Breast epithelium (tissue), 4 donors: ENCODE measurements around the gene HDAC6. TPM values are rescaled to one million over a fixed set of nuclear protein-coding genes. Genes with fewer than 3 reads are reported as not detected.

Experiments used
- DNase-seq, 2 donors: peaks; one replicate each; pipeline ENCODE4 v3.0.0-alpha.2; 2019; ENCODE audit warnings: low spot score in 2 of 2
- H3K27ac ChIP-seq, 2 donors: fragments of 200-600 bp; sonication (generic) in 1 of 2; one replicate each; pipeline ENCODE4 v1.5.1; 2016 to 2019; ENCODE audit warnings: mild to moderate bottlenecking in 1 of 2
- H3K27me3 ChIP-seq, 2 donors: fragments of 200-600 bp; sonication (generic) in 1 of 2; one replicate each; pipeline versions ENCODE4 v1.5.1 to v1.6.0; 2017 to 2019; ENCODE audit warnings: control low read depth in 1 of 2, mild to moderate bottlenecking in 1 of 2
- H3K36me3 ChIP-seq: fragments of 200-600 bp; one replicate; pipeline ENCODE4 v1.5.1; 2019
- H3K4me1 ChIP-seq, 2 donors: fragments of 200-600 bp; sonication (generic); one replicate each; pipeline ENCODE4 v1.5.1; 2016 to 2019; ENCODE audit warnings: control low read depth in 1 of 2
- H3K4me3 ChIP-seq, 3 donors: fragments of 200-600 bp; sonication (generic); 1 replicate in 2 of 3; 2 replicates in 1 of 3; pipeline ENCODE4 v1.5.1; 2016 to 2019; ENCODE audit warnings: mild to moderate bottlenecking in 3 of 3, moderate library complexity in 2 of 3
- H3K9me3 ChIP-seq, 2 donors: fragments of 200-600 bp; sonication (generic) in 1 of 2; one replicate each; pipeline ENCODE4 v1.5.1; 2016 to 2019; ENCODE audit warnings: control low read depth in 1 of 2
- POLR2A ChIP-seq: fragments of 450-650 bp; IDR thresholded peaks from one replicate; pipeline ENCODE4 v1.6.1; 2016; ENCODE audit warnings: antibody characterized with exemption, mild to moderate bottlenecking, moderate library complexity
- POLR2AphosphoS5 ChIP-seq, 3 donors: sonication (generic); formaldehyde crosslinking; IDR thresholded peaks; one replicate each; pipeline ENCODE4 v1.6.1; 2017; ENCODE audit warnings: antibody characterized with exemption in 3 of 3
- intact Hi-C: fragments of 100-400 bp; cut with DNase I; formaldehyde crosslinking; loops from one replicate; pipeline ENCODE4 v1.15.1; 2023; ENCODE audit warnings: low total_unique reads
- total RNA-seq, 3 donors: library from RNA; depleted of rRNA; stranded (reverse); fragments of >200 nt; gene quantifications; one replicate each; pipeline ENCODE4 v1.1.0, GENCODE V29; 2016
- TF ChIP-seq, protein P1 (sequence below), 3 donors: fragments of 450-650 bp; IDR thresholded peaks; one replicate each; pipeline ENCODE4 v1.5.1; 2016 to 2017; ENCODE audit warnings: antibody characterized with exemption in 3 of 3, mild to moderate bottlenecking in 3 of 3, moderate library complexity in 3 of 3

Gene HDAC6
- 10 to 100 TPM; 78.2 to 86.2 (median 84.3) TPM for total RNA-seq

DNA sequence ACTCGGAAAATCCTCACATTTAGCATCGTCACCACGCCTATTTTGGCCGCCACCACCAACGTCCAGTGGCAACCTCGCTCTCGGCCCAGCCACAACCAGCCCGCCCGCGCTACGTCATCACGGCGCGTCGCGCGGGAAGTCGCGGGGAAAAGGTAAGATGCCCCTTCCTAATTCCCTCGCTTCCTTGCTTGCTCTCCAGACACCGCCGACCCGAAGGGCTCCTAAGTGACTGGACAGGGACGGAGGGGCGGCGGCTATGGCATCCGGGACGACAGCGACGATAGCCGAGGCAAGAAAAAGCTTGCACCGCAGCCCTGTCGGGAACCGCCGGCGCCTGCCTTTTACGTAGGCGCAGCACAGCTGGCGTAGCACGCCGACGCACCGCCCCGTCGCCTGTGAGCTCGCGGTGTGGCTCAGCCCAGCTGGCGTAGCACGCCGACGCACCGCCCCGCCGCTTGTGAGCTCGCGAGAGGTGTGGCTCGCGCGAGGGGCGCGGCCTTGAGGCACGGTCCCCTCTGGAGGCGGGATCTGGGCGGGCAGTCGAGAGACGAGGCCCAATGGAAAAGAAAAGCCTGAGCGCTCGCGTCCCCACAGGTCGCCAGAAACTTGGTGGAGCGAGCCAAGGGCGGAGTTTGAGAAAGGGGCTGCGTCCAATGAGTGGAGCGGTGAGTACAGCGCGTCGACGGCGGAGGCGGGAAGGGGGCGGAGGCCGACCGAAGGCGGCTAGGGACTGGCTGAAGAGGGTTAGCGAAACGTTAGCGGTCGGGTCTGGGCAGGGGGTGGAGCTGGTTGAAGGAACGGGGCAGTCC, at the start of gene HDAC6:
Gene HDAC6, plus strand, starts transcription at position 788 of the 809 bp plus-strand sequence. CDS start 626 bp downstream, outside the sequence.
- no peaks in the 10 kb centered on the region for H3K4me1 ChIP-seq
- intact Hi-C loops, result no loop called here
- peak within 1 kb of the TSS; percentile 93 to 97 for H3K27ac ChIP-seq
- no peak for TF ChIP-seq POLR2A
- peak; percentile 76 to 93 (median 86) for TF ChIP-seq POLR2AphosphoS5 (IDR thresholded peaks at IDR 0.05)
- TF ChIP-seq, protein P1, sequence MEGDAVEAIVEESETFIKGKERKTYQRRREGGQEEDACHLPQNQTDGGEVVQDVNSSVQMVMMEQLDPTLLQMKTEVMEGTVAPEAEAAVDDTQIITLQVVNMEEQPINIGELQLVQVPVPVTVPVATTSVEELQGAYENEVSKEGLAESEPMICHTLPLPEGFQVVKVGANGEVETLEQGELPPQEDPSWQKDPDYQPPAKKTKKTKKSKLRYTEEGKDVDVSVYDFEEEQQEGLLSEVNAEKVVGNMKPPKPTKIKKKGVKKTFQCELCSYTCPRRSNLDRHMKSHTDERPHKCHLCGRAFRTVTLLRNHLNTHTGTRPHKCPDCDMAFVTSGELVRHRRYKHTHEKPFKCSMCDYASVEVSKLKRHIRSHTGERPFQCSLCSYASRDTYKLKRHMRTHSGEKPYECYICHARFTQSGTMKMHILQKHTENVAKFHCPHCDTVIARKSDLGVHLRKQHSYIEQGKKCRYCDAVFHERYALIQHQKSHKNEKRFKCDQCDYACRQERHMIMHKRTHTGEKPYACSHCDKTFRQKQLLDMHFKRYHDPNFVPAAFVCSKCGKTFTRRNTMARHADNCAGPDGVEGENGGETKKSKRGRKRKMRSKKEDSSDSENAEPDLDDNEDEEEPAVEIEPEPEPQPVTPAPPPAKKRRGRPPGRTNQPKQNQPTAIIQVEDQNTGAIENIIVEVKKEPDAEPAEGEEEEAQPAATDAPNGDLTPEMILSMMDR (IDR thresholded peaks at IDR 0.05), result no peak
- peaks cover 0 to 20% of the 10 kb centered on the region in 2 donors for H3K27me3 ChIP-seq
- peak within 1 kb of the TSS; percentile 54 to 77 (median 56) for H3K4me3 ChIP-seq
- peak; percentile 95 to 97 for DNase-seq
- no peaks in the 10 kb centered on the region for H3K36me3 ChIP-seq
- no peaks in the 10 kb centered on the region for H3K9me3 ChIP-seq

DNA sequence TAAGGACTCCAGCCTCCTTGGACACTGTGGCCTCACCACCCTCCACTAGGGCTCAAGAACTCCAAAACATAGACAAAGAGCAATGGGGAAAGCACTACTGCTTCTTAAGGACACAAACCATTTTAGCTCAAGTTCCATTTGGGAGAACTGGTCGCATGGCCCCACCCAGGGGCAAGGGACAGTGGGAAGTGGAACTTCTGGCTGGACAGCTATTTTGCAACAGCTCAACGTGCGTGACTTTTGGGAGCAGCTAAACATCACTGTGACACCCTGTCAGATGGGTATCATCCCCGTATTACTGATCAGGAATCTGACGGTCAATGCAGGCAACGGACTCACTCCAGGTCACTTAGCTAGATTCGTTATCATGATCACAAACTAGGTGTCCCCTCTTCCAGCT, 49.4 kb upstream of the HDAC6 start:
- H3K27me3 ChIP-seq, result peaks cover 0 to 39% of the 10 kb centered on the region in 2 donors
- TF ChIP-seq POLR2A (no peak), POLR2AphosphoS5 (IDR thresholded peaks at IDR 0.05) (no peak)
- TF ChIP-seq, protein P1 (IDR thresholded peaks at IDR 0.05), result no peak
- intact Hi-C loops, result no loop called here
- no peaks in the 10 kb centered on the region for H3K9me3 ChIP-seq
- DNase-seq, result no peak
- H3K4me1 ChIP-seq, result no peaks in the 10 kb centered on the region
- H3K36me3 ChIP-seq, result no peaks in the 10 kb centered on the region
- no peak overlapping the region for H3K27ac ChIP-seq
- no peak overlapping the region for H3K4me3 ChIP-seq

DNA sequence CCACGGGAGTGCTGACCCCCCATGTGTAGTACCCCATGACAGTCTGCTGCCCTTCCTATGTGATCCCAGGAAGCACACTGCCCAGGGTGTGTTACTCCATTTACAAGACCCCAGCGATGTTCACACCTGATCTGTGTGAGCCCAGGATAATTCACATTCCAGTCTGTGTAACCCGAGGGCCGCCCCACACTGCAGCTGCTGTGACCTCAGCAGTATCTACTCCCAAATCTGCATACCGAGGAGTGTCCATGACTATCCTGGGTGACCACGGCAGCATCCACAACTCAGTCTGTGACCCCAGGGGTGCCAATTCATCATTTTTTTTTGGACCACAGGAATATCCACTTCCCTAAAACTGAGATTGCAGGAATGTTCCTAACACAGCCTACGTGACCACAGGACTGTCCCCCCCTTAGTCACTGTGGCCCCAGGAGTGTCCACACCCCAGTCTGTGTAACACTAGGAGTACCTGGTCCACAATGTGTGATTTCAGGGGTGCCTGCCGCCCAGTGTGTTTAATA, 48.1 kb upstream of the HDAC6 start:
- intact Hi-C loops, result no loop called here
- no peaks in the 10 kb centered on the region for H3K4me1 ChIP-seq
- H3K9me3 ChIP-seq, result no peaks in the 10 kb centered on the region
- DNase-seq, result no peak
- no peak overlapping the region for H3K27ac ChIP-seq
- H3K27me3 ChIP-seq, result peaks cover 0 to 37% of the 10 kb centered on the region in 2 donors
- H3K36me3 ChIP-seq, result no peaks in the 10 kb centered on the region
- no peak overlapping the region for H3K4me3 ChIP-seq
- TF ChIP-seq POLR2A, result no peak
- TF ChIP-seq, protein P1 (IDR thresholded peaks at IDR 0.05), result no peak
- no peak for TF ChIP-seq POLR2AphosphoS5 (IDR thresholded peaks at IDR 0.05)

DNA sequence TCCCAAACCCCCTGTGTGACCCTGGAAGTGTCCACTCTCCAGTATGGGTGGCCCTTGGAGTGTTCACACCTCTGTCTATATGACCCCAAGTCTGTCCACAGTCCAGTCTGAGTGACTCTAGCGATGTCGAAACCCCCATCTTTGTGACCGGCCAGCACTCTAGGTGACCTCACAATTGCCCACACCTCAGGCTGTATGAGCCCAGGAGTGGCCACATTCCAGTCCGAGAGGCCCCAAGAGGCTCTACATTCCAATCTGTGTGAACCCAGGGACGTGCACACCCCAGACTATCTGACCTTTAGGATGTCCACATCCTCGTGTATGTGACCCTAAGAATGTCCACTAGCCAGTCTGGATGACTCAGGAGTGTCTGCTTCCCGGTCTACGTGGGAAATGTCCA, 47.6 kb upstream of the HDAC6 start:
- peaks cover 0 to 33% of the 10 kb centered on the region in 2 donors for H3K27me3 ChIP-seq
- H3K9me3 ChIP-seq, result no peaks in the 10 kb centered on the region
- no peaks in the 10 kb centered on the region for H3K36me3 ChIP-seq
- H3K4me3 ChIP-seq, result no peak overlapping the region
- H3K27ac ChIP-seq, result no peak overlapping the region
- TF ChIP-seq POLR2A, result no peak
- TF ChIP-seq, protein P1 (IDR thresholded peaks at IDR 0.05), result no peak
- TF ChIP-seq POLR2AphosphoS5 (IDR thresholded peaks at IDR 0.05), result no peak
- no peaks in the 10 kb centered on the region for H3K4me1 ChIP-seq
- no peak for DNase-seq
- intact Hi-C loops, result no loop called here
